Right ventricle myocardium inferior (tissue), 1 donor: ENCODE data around the gene GIT2. TPM values are rescaled to one million over a fixed set of nuclear protein-coding genes. Genes with fewer than 3 reads are reported as not detected.
"Not testable (repeated sequence)": the region's sequence is repeated elsewhere in the genome, so short reads cannot be mapped to it uniquely, and the experiment has no call there.

Experiments used
- ATAC-seq: fragments of 200-7000 bp; cut with Tn5 transposase; one replicate; pipeline ENCODE4 v1.9.1; 2020; ENCODE audit warnings: mild to moderate bottlenecking, moderate library complexity
- DNase-seq: peaks from one replicate; pipeline ENCODE4 v3.0.0; 2021; ENCODE audit errors: missing footprints
- intact Hi-C: fragments of 100-400 bp; cut with DNase I; formaldehyde crosslinking; loops from one replicate; pipeline ENCODE4 v1.11.0; 2022
- long read RNA-seq: library from polyadenylated mRNA; unstranded; transcript quantifications from one replicate; pipeline ENCODE4 v2.0.0, GENCODE V29; 2021
- total RNA-seq: library from RNA; stranded (reverse); fragmentation: NEBNext Ultra II Directional; extraction: Animal tissue kit (Norgen Biotek cat#: 25700); gene quantifications from one replicate; pipeline ENCODE4 v1.2.1, GENCODE V29; 2021
- donor health status: DM: no; HTN: yes; CAD: no; lungs with severe emphysema.

Gene GIT2
- 47.1 TPM for total RNA-seq
- long read RNA-seq, partial matches to known transcripts: 13 of 18 reads
- long read RNA-seq, other reads (novel, unspliced or antisense): 4 of 18 reads

- intact Hi-C loops: loop anchor here (5.0 to 10.0 kb wide), 3 partner anchors 34 to 51 kb away; partner anchors contain the start of gene C12orf76
- DNase-seq: peak; percentile 98
- ATAC-seq: peak; percentile 89
Measured at GRCh38 chr12:109995686-109996482, at the start of gene GIT2. TSS of gene GIT2 (minus strand) at chr12:109996368. CDS start at chr12:109996224, 144 bp downstream.

- intact Hi-C loops: no loop called here
- ATAC-seq: peak; percentile 82
- DNase-seq: no peak
Measured at GRCh38 chr12:110042264-110042663, 46.1 kb upstream of the GIT2 start.

- DNase-seq (no peak), ATAC-seq (no peak)
- intact Hi-C loops: no loop called here
Measured at GRCh38 chr12:110039085-110039807, 43.1 kb upstream of the GIT2 start.

- intact Hi-C loops: no loop called here
- no peak for DNase-seq
- no peak for ATAC-seq
Measured at GRCh38 chr12:110038741-110039084, 42.5 kb upstream of the GIT2 start.

GRCh38 chr12:110037315-110037714, 41.1 kb upstream of the GIT2 start:
- intact Hi-C loops: no loop called here
- ATAC-seq (no peak), DNase-seq (no peak)

- ATAC-seq (no peak), DNase-seq (no peak)
- intact Hi-C loops: no loop called here
Measured at GRCh38 chr12:110035534-110036104, 39.5 kb upstream of the GIT2 start.

- intact Hi-C loops: no loop called here
- DNase-seq: no peak
- no peak for ATAC-seq
Measured at GRCh38 chr12:110033888-110034287, 37.7 kb upstream of the GIT2 start.

- DNase-seq: no peak
- no peak for ATAC-seq
- intact Hi-C loops: no loop called here
Measured at GRCh38 chr12:110029290-110029815, 33.2 kb upstream of the GIT2 start.

GRCh38 chr12:110028323-110028722, 32.2 kb upstream of the GIT2 start:
- ATAC-seq: no peak
- intact Hi-C loops: no loop called here
- no peak for DNase-seq

GRCh38 chr12:110024051-110024450, 27.9 kb upstream of the GIT2 start:
- ATAC-seq (no peak), DNase-seq (no peak)
- intact Hi-C loops: no loop called here

GRCh38 chr12:110023059-110023980, 27.2 kb upstream of the GIT2 start:
- no peak for DNase-seq
- ATAC-seq: no peak
- intact Hi-C loops: no loop called here

GRCh38 chr12:110020956-110021355, 24.8 kb upstream of the GIT2 start:
- ATAC-seq: no peak
- DNase-seq: no peak
- intact Hi-C loops: no loop called here

- no peak for ATAC-seq
- intact Hi-C loops: no loop called here
Measured at GRCh38 chr12:110015132-110015531, 19.0 kb upstream of the GIT2 start.

GRCh38 chr12:110012659-110013058, 16.5 kb upstream of the GIT2 start:
- ATAC-seq (no peak), DNase-seq (no peak)
- intact Hi-C loops: no loop called here

More at GRCh38 chr12:110015132-110015531, 19.0 kb upstream of the GIT2 start:
- no peak for DNase-seq

- intact Hi-C loops: no loop called here
- DNase-seq (no peak), ATAC-seq (no peak)
Measured at GRCh38 chr12:110012137-110012536, 16.0 kb upstream of the GIT2 start.

- intact Hi-C loops: no loop called here
- DNase-seq: no peak
- no peak for ATAC-seq
Measured at GRCh38 chr12:110010853-110011723, 14.9 kb upstream of the GIT2 start.

- intact Hi-C loops, ATAC-seq, DNase-seq: not testable (repeated sequence)
Measured at GRCh38 chr12:110008681-110009398, 12.7 kb upstream of the GIT2 start.
